ENCODE results near the gene IZUMO1R. TPM values are rescaled to one million over a fixed set of nuclear protein-coding genes. Genes with fewer than 3 reads are reported as not detected.

The IZUMO1R gene
- total RNA-seq, 1 donor from 2014 or later: not detected

Other genes starting within 250 kb of the IZUMO1R start
- 19.9 TPM for gene PANX1, start 175.7 kb upstream of the IZUMO1R start, total RNA-seq
- gene GPR83, start 96.8 kb downstream of the IZUMO1R start, total RNA-seq: 0.25 TPM
- gene MRE11, start 189.3 kb downstream of the IZUMO1R start, total RNA-seq: 7.3 TPM
- 4.4 TPM for gene ANKRD49, start 189.4 kb downstream of the IZUMO1R start, total RNA-seq
- gene C11orf97, start 207.9 kb downstream of the IZUMO1R start, total RNA-seq: not detected
- 1.4 TPM for gene FUT4, start 239.3 kb downstream of the IZUMO1R start, total RNA-seq

All from left ventricle myocardium inferior (tissue), 1 donor.